PC-9 (cell line): ENCODE measurements around the gene LSS. TPM values are rescaled to one million over a fixed set of nuclear protein-coding genes. Genes with fewer than 3 reads are reported as not detected.

ENCODE experiments used
- BruUV-seq: library from RNA; stranded (reverse); fragments of 400-500 nt; replicated peaks from 2 replicates; lab custom pipeline; 2021; lab: Mats Ljungman, UMichigan
- CTCF ChIA-PET: fragments of 300-600 bp; sonication (Branson Sonifier 250); formaldehyde crosslinking; loops from one replicate; lab custom pipeline; 2022; ENCODE audit warnings: antibody characterized with exemption; lab: Charles Lee
- POLR2A ChIA-PET: fragments of 300-600 bp; sonication (Branson Sonifier 250); formaldehyde crosslinking; loops from one replicate; lab custom pipeline; 2022; ENCODE audit warnings: antibody characterized with exemption; ENCODE audit not compliant: unreplicated experiment; lab: Charles Lee
- DNase-seq, 2 experiments: peaks; one replicate each; pipeline versions ENCODE4 v3.0.0 to v3.0.0-alpha.2; 2015 to 2022; ENCODE audit warnings: mixed read lengths in 1 of 2
- H2AFZ ChIP-seq: fragments of 200-600 bp; sonication (generic); 2 replicates; pipeline ENCODE4 v1.8.1; 2017; ENCODE audit warnings: antibody characterized with exemption
- H3F3A ChIP-seq: fragments of 200-600 bp; sonication (generic); 2 replicates; pipeline ENCODE4 v1.8.1; 2017; ENCODE audit warnings: antibody characterized with exemption, mild to moderate bottlenecking, low read depth; ENCODE audit not compliant: insufficient read depth
- H3K27ac ChIP-seq: fragments of 200-600 bp; sonication (generic); 2 replicates; pipeline ENCODE4 v1.6.1; 2016; ENCODE audit warnings: mixed run types
- H3K27me3 ChIP-seq: fragments of 200-600 bp; sonication (generic); 2 replicates; pipeline ENCODE4 v1.6.1; 2016; ENCODE audit warnings: low read depth, mixed run types; ENCODE audit not compliant: insufficient read depth
- H3K36me3 ChIP-seq: fragments of 200-600 bp; sonication (generic); 2 replicates; pipeline ENCODE4 v1.6.1; 2016; ENCODE audit warnings: low read depth, mixed run types
- H3K4me1 ChIP-seq: fragments of 200-600 bp; sonication (generic); replicated peaks from 2 replicates; pipeline ENCODE4 v1.6.1; 2016; ENCODE audit warnings: mixed run types; ENCODE audit not compliant: insufficient read depth
- H3K4me2 ChIP-seq: fragments of 200-600 bp; sonication (generic); 2 replicates; pipeline ENCODE4 v1.6.1; 2017; ENCODE audit warnings: mixed run types
- H3K4me3 ChIP-seq: fragments of 200-600 bp; sonication (generic); 2 replicates; pipeline ENCODE4 v1.6.1; 2016; ENCODE audit warnings: mixed run types
- H3K79me2 ChIP-seq: fragments of 200-600 bp; sonication (generic); 2 replicates; pipeline ENCODE4 v1.6.1; 2017; ENCODE audit warnings: low read depth, mixed run types
- H3K9me2 ChIP-seq: fragments of 200-600 bp; sonication (generic); 2 replicates; pipeline ENCODE4 v1.8.1; 2017; ENCODE audit warnings: mild to moderate bottlenecking; ENCODE audit not compliant: insufficient read depth
- H3K9me3 ChIP-seq: fragments of 200-600 bp; sonication (generic); 2 replicates; pipeline ENCODE4 v1.8.1; 2016; ENCODE audit warnings: low read depth; ENCODE audit not compliant: insufficient read depth
- H4K20me1 ChIP-seq: fragments of 200-600 bp; sonication (generic); 2 replicates; pipeline ENCODE4 v1.8.1; 2017; ENCODE audit not compliant: insufficient read depth
- CTCF ChIP-seq: fragments of 200-600 bp; sonication (generic); conservative IDR thresholded peaks from 2 replicates; pipeline ENCODE4 v1.6.1; 2017; ENCODE audit warnings: mixed run types, antibody characterized with exemption, mild to moderate bottlenecking, moderate library complexity
- EZH2 ChIP-seq: fragments of 200-600 bp; sonication (generic); IDR thresholded peaks from 2 replicates; pipeline ENCODE4 v1.8.0; 2017; ENCODE audit warnings: antibody characterized with exemption, low read depth
- intact Hi-C: fragments of 100-400 bp; cut with micrococcal nuclease; formaldehyde crosslinking; loops from one replicate; pipeline ENCODE4 v1.10.0; 2022; ENCODE audit not compliant: unreplicated experiment
- total RNA-seq: library from RNA; stranded (reverse); gene quantifications from 2 replicates; pipeline ENCODE4 v1.2.3, GENCODE V29; 2021

LSS gene
- total RNA-seq, 1 experiment from 2014 or later, result 92.3 TPM

- BruUV-seq, result no TSS peak
- ChIA-PET POLR2A (no interaction called here), CTCF (no interaction called here)
- Histone ChIP-seq H3K27ac (no peak overlapping the region), H3K27me3 (no peaks in the 10 kb centered on the region), H3K4me3 (no peak overlapping the region), H3K9me3 (no peaks in the 10 kb centered on the region), H3K9me2 (no peaks in the 10 kb centered on the region), H3K36me3 (no peaks in the 10 kb centered on the region), H3K4me2 (no peak overlapping the region), H3F3A (no peaks in the 10 kb centered on the region), H2AFZ (no peak overlapping the region), H3K79me2 (no peaks in the 10 kb centered on the region), H4K20me1 (no peaks in the 10 kb centered on the region), H3K4me1 (no peaks in the 10 kb centered on the region)
- DNase-seq, result no peak
- intact Hi-C loops, result no loop called here
- TF ChIP-seq EZH2, result no peak
- no peak for TF ChIP-seq CTCF
Measured at GRCh38 chr21:46218906-46219590, 9.5 kb downstream of the LSS start.

GRCh38 chr21:46217511-46218196 is 10.9 kb downstream of the LSS start:
- Histone ChIP-seq H3K4me3 (no peak overlapping the region), H3K36me3 (no peaks in the 10 kb centered on the region), H3F3A (no peaks in the 10 kb centered on the region), H4K20me1 (no peaks in the 10 kb centered on the region), H3K27ac (no peak overlapping the region), H3K27me3 (no peaks in the 10 kb centered on the region), H3K9me2 (no peaks in the 10 kb centered on the region), H2AFZ (no peak overlapping the region), H3K4me1 (no peaks in the 10 kb centered on the region), H3K4me2 (no peak overlapping the region), H3K79me2 (no peaks in the 10 kb centered on the region), H3K9me3 (no peaks in the 10 kb centered on the region)
- no TSS peak for BruUV-seq
- no peak for DNase-seq
- intact Hi-C loops, result no loop called here
- CTCF ChIA-PET, result interaction anchor here (0.6 kb wide), 1 partner anchor 13 kb away, joined by 4 read pairs; no protein-coding TSS in a partner anchor
- TF ChIP-seq CTCF, result no peak
- TF ChIP-seq EZH2, result no peak
- POLR2A ChIA-PET, result no interaction called here

GRCh38 chr21:46216132-46216747 is 12.3 kb downstream of the LSS start:
- H3K27ac ChIP-seq, result no peak overlapping the region
- no peak for DNase-seq
- no peaks in the 10 kb centered on the region for H3K79me2 ChIP-seq
- TF ChIP-seq CTCF, result no peak
- no peak for TF ChIP-seq EZH2
- no peaks in the 10 kb centered on the region for H3K4me1 ChIP-seq
- no peaks in the 10 kb centered on the region for H3K9me3 ChIP-seq
- no peaks in the 10 kb centered on the region for H3F3A ChIP-seq
- ChIA-PET CTCF (no interaction called here), POLR2A (no interaction called here)
- no peaks in the 10 kb centered on the region for H3K9me2 ChIP-seq
- no TSS peak for BruUV-seq
- H3K36me3 ChIP-seq, result no peaks in the 10 kb centered on the region
- H4K20me1 ChIP-seq, result no peaks in the 10 kb centered on the region
- H3K27me3 ChIP-seq, result no peaks in the 10 kb centered on the region
- no peak overlapping the region for H3K4me3 ChIP-seq
- H3K4me2 ChIP-seq, result no peak overlapping the region
- intact Hi-C loops, result no loop called here
- no peak overlapping the region for H2AFZ ChIP-seq
